ENCODE measurements around the gene SERINC5.
"Not testable (repeated sequence)": the region's sequence is repeated elsewhere in the genome, so short reads cannot be mapped to it uniquely, and the experiment has no call there.

The SERINC5 gene

GRCh38 chr5:80277191-80277590 lies 21.3 kb upstream of the SERINC5 start:
- ChIA-PET POLR2A (interaction anchor here (0.8 kb wide), 1 partner anchor 16 kb away, joined by 3 read pairs; no protein-coding TSS in a partner anchor), CTCF (interaction anchor here (6.0 kb wide), 1 partner anchor 184 kb away, joined by 60 read pairs; no protein-coding TSS in a partner anchor)
- no peak for TF ChIP-seq CTCF (IDR thresholded peaks at IDR 0.05; ENCODE audit: insufficient read depth, low read length, missing control alignments)
- no peak for DNase-seq (ENCODE audit: low read depth, low spot score)
- H3K4me3 ChIP-seq (ENCODE audit: low read depth, low read length), result no peak overlapping the region

GRCh38 chr5:80276186-80276585 lies 20.3 kb upstream of the SERINC5 start:
- DNase-seq (ENCODE audit: low read depth, low spot score), result no peak
- no peak overlapping the region for H3K4me3 ChIP-seq (ENCODE audit: low read depth, low read length)
- CTCF ChIA-PET, result interaction anchor here (1.1 to 6.0 kb wide), 3 partner anchors 29 to 183 kb away, joined by 3 to 60 read pairs (median 3); no protein-coding TSS in a partner anchor
- POLR2A ChIA-PET, result no interaction called here
- no peak for TF ChIP-seq CTCF (IDR thresholded peaks at IDR 0.05; ENCODE audit: insufficient read depth, low read length, missing control alignments)

- no peak for DNase-seq (ENCODE audit: low read depth, low spot score)
- CTCF ChIA-PET, result interaction anchor here (0.8 to 6.0 kb wide), 5 partner anchors 9 to 189 kb away, joined by 3 to 60 read pairs (median 3); no protein-coding TSS in a partner anchor
- peak; percentile 50 for TF ChIP-seq CTCF (IDR thresholded peaks at IDR 0.05; ENCODE audit: insufficient read depth, low read length, missing control alignments)
Observed at GRCh38 chr5:80275347-80275746, 19.5 kb upstream of the SERINC5 start.

GRCh38 chr5:80270543-80270942 lies 14.7 kb upstream of the SERINC5 start:
- CTCF ChIA-PET, result interaction anchor here (0.6 to 3.0 kb wide), 2 partner anchors 39 to 179 kb away, joined by 3 to 7 read pairs; no protein-coding TSS in a partner anchor
- POLR2A ChIA-PET; DNase-seq (ENCODE audit: low read depth, low spot score); H3K4me3 ChIP-seq (ENCODE audit: low read depth, low read length): not testable (repeated sequence)

More at GRCh38 chr5:80275347-80275746, 19.5 kb upstream of the SERINC5 start:
- POLR2A ChIA-PET, result no interaction called here
- no peak overlapping the region for H3K4me3 ChIP-seq (ENCODE audit: low read depth, low read length)

- ChIA-PET CTCF (interaction anchor here (0.6 to 3.0 kb wide), 2 partner anchors 38 to 178 kb away, joined by 3 to 7 read pairs; no protein-coding TSS in a partner anchor), POLR2A (no interaction called here)
- no peak for TF ChIP-seq CTCF (IDR thresholded peaks at IDR 0.05; ENCODE audit: insufficient read depth, low read length, missing control alignments)
- DNase-seq (ENCODE audit: low read depth, low spot score), result no peak
- H3K4me3 ChIP-seq (ENCODE audit: low read depth, low read length), result no peak overlapping the region
Observed at GRCh38 chr5:80269991-80270438, 14.2 kb upstream of the SERINC5 start.

GRCh38 chr5:80268916-80269315 lies 13.1 kb upstream of the SERINC5 start:
- DNase-seq (ENCODE audit: low read depth, low spot score), result no peak
- no peak for TF ChIP-seq CTCF (IDR thresholded peaks at IDR 0.05; ENCODE audit: insufficient read depth, low read length, missing control alignments)
- no peak overlapping the region for H3K4me3 ChIP-seq (ENCODE audit: low read depth, low read length)
- ChIA-PET POLR2A (no interaction called here), CTCF (interaction anchor here (3.0 kb wide), 1 partner anchor 177 kb away, joined by 7 read pairs; no protein-coding TSS in a partner anchor)

- CTCF ChIA-PET, result interaction anchor here (0.7 to 1.4 kb wide), 5 partner anchors 8 to 183 kb away, joined by 3 to 5 read pairs (median 4); no protein-coding TSS in a partner anchor
- POLR2A ChIA-PET, result interaction anchor here (0.6 kb wide), 1 partner anchor 166 kb away, joined by 3 read pairs; no protein-coding TSS in a partner anchor
- TF ChIP-seq CTCF (IDR thresholded peaks at IDR 0.05; ENCODE audit: insufficient read depth, low read length, missing control alignments), result no peak
Observed at GRCh38 chr5:80266566-80266965, 10.7 kb upstream of the SERINC5 start.

More at GRCh38 chr5:80266566-80266965, 10.7 kb upstream of the SERINC5 start:
- H3K4me3 ChIP-seq (ENCODE audit: low read depth, low read length), result no peak overlapping the region
- DNase-seq (ENCODE audit: low read depth, low spot score), result no peak
